ENCODE results near the gene NLK. TPM values are rescaled to one million over a fixed set of nuclear protein-coding genes. Genes with fewer than 3 reads are reported as not detected.

The NLK gene
- total RNA-seq, 1 donor from 2014 or later, result 22.6 TPM

- ATAC-seq (no peak), DNase-seq (no peak)
- Histone ChIP-seq H3K4me1 (no peaks in the 10 kb centered on the region), H3K27me3 (no peaks in the 10 kb centered on the region), H3K36me3 (no peaks in the 10 kb centered on the region), H3K27ac (no peak overlapping the region), H3K9me3 (no peaks in the 10 kb centered on the region), H3K4me3 (no peak overlapping the region)
- intact Hi-C loops (cut with DNase I), result no loop called here
- TF ChIP-seq, protein P1, sequence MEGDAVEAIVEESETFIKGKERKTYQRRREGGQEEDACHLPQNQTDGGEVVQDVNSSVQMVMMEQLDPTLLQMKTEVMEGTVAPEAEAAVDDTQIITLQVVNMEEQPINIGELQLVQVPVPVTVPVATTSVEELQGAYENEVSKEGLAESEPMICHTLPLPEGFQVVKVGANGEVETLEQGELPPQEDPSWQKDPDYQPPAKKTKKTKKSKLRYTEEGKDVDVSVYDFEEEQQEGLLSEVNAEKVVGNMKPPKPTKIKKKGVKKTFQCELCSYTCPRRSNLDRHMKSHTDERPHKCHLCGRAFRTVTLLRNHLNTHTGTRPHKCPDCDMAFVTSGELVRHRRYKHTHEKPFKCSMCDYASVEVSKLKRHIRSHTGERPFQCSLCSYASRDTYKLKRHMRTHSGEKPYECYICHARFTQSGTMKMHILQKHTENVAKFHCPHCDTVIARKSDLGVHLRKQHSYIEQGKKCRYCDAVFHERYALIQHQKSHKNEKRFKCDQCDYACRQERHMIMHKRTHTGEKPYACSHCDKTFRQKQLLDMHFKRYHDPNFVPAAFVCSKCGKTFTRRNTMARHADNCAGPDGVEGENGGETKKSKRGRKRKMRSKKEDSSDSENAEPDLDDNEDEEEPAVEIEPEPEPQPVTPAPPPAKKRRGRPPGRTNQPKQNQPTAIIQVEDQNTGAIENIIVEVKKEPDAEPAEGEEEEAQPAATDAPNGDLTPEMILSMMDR (IDR thresholded peaks at IDR 0.05), result no peak
Measured at GRCh38 chr17:28105501-28105900, 63.0 kb downstream of the NLK start.

DNA sequence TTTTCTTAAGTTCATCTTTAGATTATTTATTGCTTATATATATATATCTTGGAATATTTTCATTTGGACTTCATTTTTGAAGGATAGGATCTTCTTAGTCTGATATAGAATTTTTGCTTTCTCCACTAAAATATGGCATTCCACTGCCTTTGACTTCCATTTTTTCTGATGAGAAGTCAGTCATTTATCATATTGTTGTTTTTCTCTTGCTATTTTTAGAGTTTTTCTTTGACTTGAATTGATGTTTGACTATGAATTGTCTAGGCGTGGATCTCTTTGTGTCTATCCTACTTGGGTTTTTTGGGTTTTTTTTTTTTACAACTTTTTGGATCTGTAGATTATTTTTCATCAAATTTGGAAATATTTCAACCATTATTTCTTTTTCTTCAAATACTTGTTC is 67.7 kb downstream of the NLK start:
- TF ChIP-seq, protein P1 (IDR thresholded peaks at IDR 0.05), result no peak
- no peaks in the 10 kb centered on the region for H3K36me3 ChIP-seq
- intact Hi-C loops (cut with DNase I), result no loop called here
- peaks cover 14% of the 10 kb centered on the region for H3K4me1 ChIP-seq
- H3K9me3 ChIP-seq, result no peaks in the 10 kb centered on the region
- no peak overlapping the region for H3K4me3 ChIP-seq
- no peak for DNase-seq
- no peak overlapping the region for H3K27ac ChIP-seq
- ATAC-seq, result no peak
- no peaks in the 10 kb centered on the region for H3K27me3 ChIP-seq

GRCh38 chr17:28112181-28112580 is 69.7 kb downstream of the NLK start:
- ATAC-seq, result no peak
- DNase-seq, result no peak
- H3K27me3 ChIP-seq, result no peaks in the 10 kb centered on the region
- no peak overlapping the region for H3K27ac ChIP-seq
- TF ChIP-seq, protein P1 (IDR thresholded peaks at IDR 0.05), result no peak
- no peak overlapping the region for H3K4me3 ChIP-seq
- intact Hi-C loops (cut with DNase I), result no loop called here
- no peaks in the 10 kb centered on the region for H3K9me3 ChIP-seq
- H3K4me1 ChIP-seq, result peaks cover 14% of the 10 kb centered on the region
- H3K36me3 ChIP-seq, result no peaks in the 10 kb centered on the region

DNA sequence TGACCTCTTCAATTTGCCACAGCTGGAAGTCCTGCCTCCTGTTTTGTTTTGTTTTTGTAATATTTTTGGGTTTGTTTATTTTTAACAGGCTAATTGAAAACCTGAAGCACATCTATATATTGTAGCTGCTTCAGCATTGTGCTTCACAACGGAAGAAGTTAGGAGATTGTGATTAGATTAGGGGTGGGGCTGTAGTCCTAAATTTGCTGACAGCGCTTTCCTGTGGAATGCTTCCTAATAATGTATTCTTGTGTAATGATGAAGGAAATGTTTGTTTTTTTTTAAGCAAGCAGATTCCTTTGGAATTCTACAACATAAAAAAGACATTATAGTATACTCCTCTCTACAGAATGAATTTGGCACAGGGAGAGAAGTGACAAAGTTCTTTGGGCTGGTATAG is 70.1 kb downstream of the NLK start:
- no peak for DNase-seq
- TF ChIP-seq, protein P1 (IDR thresholded peaks at IDR 0.05), result no peak
- intact Hi-C loops (cut with DNase I), result no loop called here
- peaks cover 17% of the 10 kb centered on the region for H3K4me1 ChIP-seq
- no peaks in the 10 kb centered on the region for H3K9me3 ChIP-seq
- no peak overlapping the region for H3K4me3 ChIP-seq
- no peaks in the 10 kb centered on the region for H3K27me3 ChIP-seq
- no peaks in the 10 kb centered on the region for H3K36me3 ChIP-seq
- no peak overlapping the region for H3K27ac ChIP-seq
- ATAC-seq, result peak; percentile 55

DNA sequence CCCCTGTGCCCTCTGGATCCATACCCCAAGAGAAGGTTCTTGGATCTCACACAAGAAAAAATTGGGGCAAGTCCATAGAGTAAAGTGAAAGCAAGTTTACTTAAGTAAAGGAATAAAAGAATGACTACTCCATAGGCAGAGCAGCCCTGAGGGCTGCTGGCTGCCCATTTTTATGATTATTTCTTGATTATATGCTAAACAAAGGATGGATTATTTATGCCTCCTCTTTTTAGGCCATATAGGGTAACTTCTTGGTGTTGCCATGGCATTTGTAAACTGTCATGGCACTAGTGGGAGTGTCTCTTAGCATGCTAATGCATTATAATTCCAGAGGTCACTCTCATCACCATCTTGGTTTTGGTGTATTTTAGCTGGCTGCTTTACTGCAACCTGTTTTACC is 70.8 kb downstream of the NLK start:
- peaks cover 22% of the 10 kb centered on the region for H3K4me1 ChIP-seq
- H3K9me3 ChIP-seq, result no peaks in the 10 kb centered on the region
- ATAC-seq (no peak), DNase-seq (no peak)
- TF ChIP-seq, protein P1 (IDR thresholded peaks at IDR 0.05), result no peak
- H3K36me3 ChIP-seq, result no peaks in the 10 kb centered on the region
- no peak overlapping the region for H3K27ac ChIP-seq
- H3K4me3 ChIP-seq, result no peak overlapping the region
- intact Hi-C loops (cut with DNase I), result no loop called here
- no peaks in the 10 kb centered on the region for H3K27me3 ChIP-seq

GRCh38 chr17:28115046-28115445 is 72.6 kb downstream of the NLK start:
- ATAC-seq (no peak), DNase-seq (no peak)
- TF ChIP-seq, protein P1 (IDR thresholded peaks at IDR 0.05), result no peak
- Histone ChIP-seq H3K9me3 (no peaks in the 10 kb centered on the region), H3K4me1 (peaks cover 28% of the 10 kb centered on the region), H3K36me3 (no peaks in the 10 kb centered on the region), H3K4me3 (no peak overlapping the region), H3K27ac (no peak overlapping the region), H3K27me3 (no peaks in the 10 kb centered on the region)
- intact Hi-C loops (cut with DNase I), result no loop called here
